Chondrocyte (in vitro differentiated cells): Measurements from ENCODE around the gene RSPH3. TPM values are rescaled to one million over a fixed set of nuclear protein-coding genes. Genes with fewer than 3 reads are reported as not detected.
"Not testable (repeated sequence)": the region's sequence is repeated elsewhere in the genome, so short reads cannot be mapped to it uniquely, and the experiment has no call there.

Experiments
- DNase-seq: peaks from one replicate; pipeline ENCODE4 v3.0.0; 2021; ENCODE audit warnings: mixed read lengths, low spot score
- H3K27ac Mint-ChIP-seq: one replicate; pipeline ENCODE4 v1.8.0; 2021; ENCODE audit warnings: mild to moderate bottlenecking, moderate library complexity, mixed read lengths; ENCODE audit not compliant: unreplicated experiment
- H3K27me3 Mint-ChIP-seq: 2 replicates; pipeline ENCODE4 v1.8.0; 2021; ENCODE audit warnings: low read depth, mixed read lengths
- H3K36me3 Mint-ChIP-seq: 2 replicates; pipeline ENCODE4 v1.8.0; 2021; ENCODE audit warnings: low read depth, mixed read lengths
- H3K4me1 Mint-ChIP-seq: 2 replicates; pipeline ENCODE4 v1.8.0; 2021; ENCODE audit warnings: low read depth, mild to moderate bottlenecking, mixed read lengths
- H3K4me3 Mint-ChIP-seq: one replicate; pipeline ENCODE4 v1.8.0; 2021; ENCODE audit warnings: mild to moderate bottlenecking, moderate library complexity, mixed read lengths; ENCODE audit not compliant: unreplicated experiment
- H3K9me3 Mint-ChIP-seq: 2 replicates; pipeline ENCODE4 v1.8.0; 2021; ENCODE audit warnings: low read depth, mixed read lengths
- CTCF ChIP-seq: fragments of 200-600 bp; sonication (generic); IDR thresholded peaks from 2 replicates; pipeline ENCODE4 v1.5.0; 2021; ENCODE audit warnings: antibody characterized with exemption, mild to moderate bottlenecking, moderate library complexity
- total RNA-seq: library from RNA; stranded (reverse); gene quantifications from 3 replicates; pipeline ENCODE4 v1.2.1, GENCODE V29; 2021

Gene RSPH3
- total RNA-seq, 1 donor from 2014 or later: 8.3 TPM

GRCh38 chr6:159035891-159036290 is 35.9 kb upstream of the RSPH3 start:
- H3K27me3 Mint-ChIP-seq: no peaks in the 10 kb centered on the region

GRCh38 chr6:159033160-159034049 is 33.4 kb upstream of the RSPH3 start:
- DNase-seq: no peak
- H3K4me3 Mint-ChIP-seq: no peak overlapping the region
- H3K36me3 Mint-ChIP-seq: no peaks in the 10 kb centered on the region
- H3K27ac Mint-ChIP-seq: no peak overlapping the region
- no peaks in the 10 kb centered on the region for H3K9me3 Mint-ChIP-seq
- TF ChIP-seq CTCF: no peak
- H3K27me3 Mint-ChIP-seq: no peaks in the 10 kb centered on the region
- no peaks in the 10 kb centered on the region for H3K4me1 Mint-ChIP-seq

More at GRCh38 chr6:159035891-159036290, 35.9 kb upstream of the RSPH3 start:
- TF ChIP-seq CTCF: no peak
- no peak overlapping the region for H3K27ac Mint-ChIP-seq
- H3K4me3 Mint-ChIP-seq: no peak overlapping the region
- no peaks in the 10 kb centered on the region for H3K4me1 Mint-ChIP-seq
- no peak for DNase-seq
- H3K36me3 Mint-ChIP-seq: no peaks in the 10 kb centered on the region
- H3K9me3 Mint-ChIP-seq: no peaks in the 10 kb centered on the region

GRCh38 chr6:159031846-159032245 is 31.8 kb upstream of the RSPH3 start:
- TF ChIP-seq CTCF: no peak
- Mint-ChIP-seq H3K27me3 (no peaks in the 10 kb centered on the region), H3K4me3 (no peak overlapping the region), H3K36me3 (no peaks in the 10 kb centered on the region), H3K4me1 (no peaks in the 10 kb centered on the region), H3K9me3 (no peaks in the 10 kb centered on the region), H3K27ac (no peak overlapping the region)
- no peak for DNase-seq

- Mint-ChIP-seq H3K9me3 (peaks cover 9% of the 10 kb centered on the region), H3K27ac (no peak overlapping the region), H3K4me1 (no peaks in the 10 kb centered on the region), H3K36me3 (peaks cover 5% of the 10 kb centered on the region), H3K4me3 (no peak overlapping the region), H3K27me3 (no peaks in the 10 kb centered on the region)
- TF ChIP-seq CTCF: no peak
- DNase-seq: no peak
These were observed 30.2 kb upstream of the RSPH3 start for GRCh38 chr6:159030168-159030567.

GRCh38 chr6:159025224-159025623 is 25.2 kb upstream of the RSPH3 start:
- not testable (repeated sequence) for H3K4me1 Mint-ChIP-seq, H3K36me3 Mint-ChIP-seq, H3K27ac Mint-ChIP-seq, DNase-seq, H3K4me3 Mint-ChIP-seq, H3K27me3 Mint-ChIP-seq
- H3K9me3 Mint-ChIP-seq: peaks cover 28% of the 10 kb centered on the region

DNA sequence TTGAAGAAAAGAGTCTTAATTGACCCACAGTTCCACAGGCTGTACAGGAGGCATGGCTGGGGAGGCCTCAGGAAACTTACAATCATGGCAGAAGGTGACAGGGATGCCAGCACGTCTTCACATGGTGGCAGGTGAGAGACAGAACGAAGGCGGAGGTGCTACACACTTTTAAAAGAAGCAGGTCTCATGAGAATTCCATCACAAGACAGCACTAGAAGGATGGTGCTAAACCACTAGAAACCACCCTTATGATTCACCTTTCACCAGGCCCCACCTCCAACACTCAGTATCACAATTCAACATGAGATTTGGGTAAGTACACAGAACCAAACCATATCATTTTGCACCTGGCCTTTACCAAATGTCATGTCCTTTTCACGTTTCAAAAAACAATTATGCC is 23.9 kb upstream of the RSPH3 start:
- no peak overlapping the region for H3K27ac Mint-ChIP-seq
- no peaks in the 10 kb centered on the region for H3K4me1 Mint-ChIP-seq
- peaks cover 28% of the 10 kb centered on the region for H3K9me3 Mint-ChIP-seq
- TF ChIP-seq CTCF: no peak
- DNase-seq: no peak
- peaks cover 9% of the 10 kb centered on the region for H3K36me3 Mint-ChIP-seq
- no peaks in the 10 kb centered on the region for H3K27me3 Mint-ChIP-seq
- no peak overlapping the region for H3K4me3 Mint-ChIP-seq
